ENCODE results near the gene SDK1.
"Not testable (repeated sequence)": the region's sequence is repeated elsewhere in the genome, so short reads cannot be mapped to it uniquely, and the experiment has no call there.

SDK1 gene

GRCh38 chr7:4202954-4203353 is 901.9 kb downstream of the SDK1 start:
- DNase-seq (ENCODE audit: low read depth) = no peak

GRCh38 chr7:4203626-4204512 is 902.8 kb downstream of the SDK1 start:
- no peak for DNase-seq (ENCODE audit: low read depth)

GRCh38 chr7:4204513-4205165 is 903.6 kb downstream of the SDK1 start:
- no peak for DNase-seq (ENCODE audit: low read depth)

GRCh38 chr7:4205828-4206227 is 904.8 kb downstream of the SDK1 start:
- no peak for DNase-seq (ENCODE audit: low read depth)

- DNase-seq (ENCODE audit: low read depth) = no peak
Observed at GRCh38 chr7:4207011-4207410, 906.0 kb downstream of the SDK1 start.

- DNase-seq (ENCODE audit: low read depth) = no peak
Observed at GRCh38 chr7:4208086-4208485, 907.0 kb downstream of the SDK1 start.

GRCh38 chr7:4208586-4208985 is 907.5 kb downstream of the SDK1 start:
- DNase-seq (ENCODE audit: low read depth) = no peak

- no peak for DNase-seq (ENCODE audit: low read depth)
Observed at GRCh38 chr7:4209126-4209525, 908.1 kb downstream of the SDK1 start.

- no peak for DNase-seq (ENCODE audit: low read depth)
Observed at GRCh38 chr7:4209966-4210365, 908.9 kb downstream of the SDK1 start.

GRCh38 chr7:4210821-4211220 is 909.8 kb downstream of the SDK1 start:
- DNase-seq (ENCODE audit: low read depth) = no peak

- DNase-seq (ENCODE audit: low read depth) = no peak
Observed at GRCh38 chr7:4211261-4211660, 910.2 kb downstream of the SDK1 start.

GRCh38 chr7:4212376-4212775 is 911.3 kb downstream of the SDK1 start:
- no peak for DNase-seq (ENCODE audit: low read depth)

- DNase-seq (ENCODE audit: low read depth) = no peak
Observed at GRCh38 chr7:4214291-4215155, 913.5 kb downstream of the SDK1 start.

- DNase-seq (ENCODE audit: low read depth) = no peak
Observed at GRCh38 chr7:4215176-4215720, 914.2 kb downstream of the SDK1 start.

GRCh38 chr7:4216016-4216415 is 915.0 kb downstream of the SDK1 start:
- no peak for DNase-seq (ENCODE audit: low read depth)

GRCh38 chr7:4217126-4217660 is 916.1 kb downstream of the SDK1 start:
- DNase-seq (ENCODE audit: low read depth) = not testable (repeated sequence)

- no peak for DNase-seq (ENCODE audit: low read depth)
Observed at GRCh38 chr7:4218481-4218880, 917.4 kb downstream of the SDK1 start.

- no peak for DNase-seq (ENCODE audit: low read depth)
Observed at GRCh38 chr7:4220011-4220410, 919.0 kb downstream of the SDK1 start.

GRCh38 chr7:4221043-4221442 is 920.0 kb downstream of the SDK1 start:
- no peak for DNase-seq (ENCODE audit: low read depth)

- no peak for DNase-seq (ENCODE audit: low read depth)
Observed at GRCh38 chr7:4222676-4223075, 921.6 kb downstream of the SDK1 start.

- DNase-seq (ENCODE audit: low read depth) = no peak
Observed at GRCh38 chr7:4225361-4225771, 924.3 kb downstream of the SDK1 start.
